HCT116 (cell line): Measurements from ENCODE around the gene LRRC42. TPM values are rescaled to one million over a fixed set of nuclear protein-coding genes. Genes with fewer than 3 reads are reported as not detected.

ENCODE experiments used
- ATAC-seq: fragments of 200-7000 bp; cut with Tn5 transposase; 2 replicates; pipeline ENCODE4 v1.9.1; 2020; ENCODE audit warnings: mild to moderate bottlenecking, moderate library complexity
- BruUV-seq: library from RNA; stranded (reverse); fragments of 400-500 nt; replicated peaks from 2 replicates; lab custom pipeline; 2021; lab: Mats Ljungman, UMichigan
- CTCF ChIA-PET: fragments of 300-600 bp; sonication (Branson Sonifier 250); formaldehyde crosslinking; loops from one replicate; lab custom pipeline; 2021; ENCODE audit warnings: antibody characterized with exemption; lab: Charles Lee
- POLR2A ChIA-PET: fragments of 300-600, 350-600 bp; sonication (Branson Sonifier 250); formaldehyde crosslinking; loops from one replicate; lab custom pipeline; 2021; ENCODE audit warnings: antibody characterized with exemption; lab: Charles Lee
- RAD21 ChIA-PET, 2 experiments: fragments of 300-600 bp; sonication (Branson Sonifier 250); formaldehyde crosslinking; loops; one replicate each; lab custom pipeline; 2023; ENCODE audit warnings: low total read pairs in 2 of 2; ENCODE audit not compliant: uncharacterized antibody in 2 of 2, unreplicated experiment in 2 of 2, low non-redundant PET in 1 of 2; lab: Charles Lee
- DNase-seq: peaks from one replicate; pipeline ENCODE4 v3.0.0-alpha.2; 2010; ENCODE audit warnings: low read depth, low spot score
- H2AFZ ChIP-seq: fragments of 200-600 bp; shearing (Covaris generic), sonication (generic); 2 replicates; pipeline ENCODE4 v1.6.1; 2017; ENCODE audit warnings: low read depth, mixed run types, mixed read lengths, antibody characterized with exemption, low read length; ENCODE audit not compliant: poor library complexity, severe bottlenecking
- H3K27ac ChIP-seq: 2 replicates; pipeline ENCODE4 v1.5.1; 2012; ENCODE audit warnings: low read depth, low read length
- H3K27me3 ChIP-seq: fragments of 200-600 bp; sonication (generic); 2 replicates; pipeline ENCODE4 v1.6.1; 2016; ENCODE audit warnings: mixed run types, low read length, mixed read lengths; ENCODE audit not compliant: insufficient read depth
- H3K36me3 ChIP-seq, 2 experiments: fragments of 200-500 bp in 1 of 2; fragments of 200-600 bp in 1 of 2; sonication (Bioruptor generic) in 1 of 2; sonication (generic) in 1 of 2; 2 replicates each; pipeline versions ENCODE4 v1.5.1 to v1.6.1; 2014 to 2016; ENCODE audit warnings: low read length in 2 of 2, inconsistent platforms in 1 of 2, mixed read lengths in 1 of 2, mixed run types in 1 of 2; ENCODE audit not compliant: insufficient read depth in 2 of 2, control insufficient read depth in 1 of 2
- H3K4me1 ChIP-seq, 2 experiments: fragments of 200-600 bp in 1 of 2; sonication (generic) in 1 of 2; 2 replicates each; pipeline versions ENCODE4 v1.5.1 to v1.6.1; 2012 to 2017; ENCODE audit warnings: low read length in 2 of 2, inconsistent platforms in 1 of 2, mild to moderate bottlenecking in 1 of 2, mixed read lengths in 1 of 2, mixed run types in 1 of 2, moderate library complexity in 1 of 2; ENCODE audit not compliant: insufficient read depth in 2 of 2, control insufficient read depth in 1 of 2
- H3K4me2 ChIP-seq: fragments of 200-600 bp; sonication (generic); 2 replicates; pipeline ENCODE4 v1.6.1; 2017; ENCODE audit warnings: mixed run types, low read length, mixed read lengths
- H3K4me3 ChIP-seq, 2 experiments: fragments of 200-600 bp in 1 of 2; sonication (generic) in 1 of 2; replicated peaks in 1 of 2; 2 replicates each; pipeline ENCODE4 v1.5.1; 2011 to 2016; ENCODE audit warnings: low read length in 2 of 2, control low read depth in 1 of 2, low read depth in 1 of 2, mild to moderate bottlenecking in 1 of 2, mixed read lengths in 1 of 2, mixed run types in 1 of 2
- H3K79me2 ChIP-seq: fragments of 200-600 bp; sonication (generic); 2 replicates; pipeline ENCODE4 v1.6.1; 2017; ENCODE audit warnings: mild to moderate bottlenecking, mixed run types, low read length, moderate library complexity, mixed read lengths; ENCODE audit not compliant: insufficient read depth
- H3K9ac ChIP-seq: fragments of 200-600 bp; sonication (generic); 2 replicates; pipeline ENCODE4 v1.6.1; 2016; ENCODE audit warnings: low read length, mixed read lengths
- H3K9me2 ChIP-seq: fragments of 200-600 bp; sonication (generic), shearing (Covaris generic); 2 replicates; pipeline ENCODE4 v1.6.1; 2017; ENCODE audit warnings: mixed run types, mild to moderate bottlenecking, moderate library complexity; ENCODE audit not compliant: insufficient read depth
- H3K9me3 ChIP-seq, 2 experiments: fragments of 200-500 bp in 1 of 2; fragments of 200-600 bp in 1 of 2; sonication (Bioruptor generic) in 1 of 2; sonication (generic) in 1 of 2; 2 replicates each; pipeline ENCODE4 v1.6.1; 2014 to 2017; ENCODE audit warnings: low read length in 2 of 2, mixed read lengths in 2 of 2, inconsistent platforms in 1 of 2, low read depth in 1 of 2, mild to moderate bottlenecking in 1 of 2, mixed run types in 1 of 2, moderate library complexity in 1 of 2; ENCODE audit not compliant: control insufficient read depth in 1 of 2, insufficient read depth in 1 of 2
- H4K20me1 ChIP-seq: fragments of 200-600 bp; sonication (generic), shearing (Covaris generic); 2 replicates; pipeline ENCODE4 v1.6.1; 2017; ENCODE audit warnings: mixed run types, mild to moderate bottlenecking, moderate library complexity; ENCODE audit not compliant: insufficient read depth
- CBX3 ChIP-seq: IDR thresholded peaks from 2 replicates; pipeline ENCODE4 v1.6.1; 2012; ENCODE audit warnings: low read depth
- EZH2 ChIP-seq: fragments of 200-600 bp; sonication (generic); IDR thresholded peaks from 2 replicates; pipeline ENCODE4 v1.6.1; 2017; ENCODE audit warnings: antibody characterized with exemption, mixed run types
- EZH2phosphoT487 ChIP-seq: fragments of 200-600 bp; IDR thresholded peaks from 2 replicates; pipeline ENCODE4 v1.6.1; 2018; ENCODE audit warnings: antibody characterized with exemption, borderline replicate concordance
- JUND ChIP-seq: IDR thresholded peaks from 2 replicates; pipeline ENCODE4 v1.6.1; 2012
- MAX ChIP-seq: IDR thresholded peaks from 2 replicates; pipeline ENCODE4 v1.6.1; 2012
- POLR2A ChIP-seq: IDR thresholded peaks from 2 replicates; pipeline ENCODE4 v1.7.0; 2011; ENCODE audit warnings: borderline replicate concordance; ENCODE audit not compliant: insufficient read depth, insufficient read length; ENCODE audit errors: extremely low read depth
- SIN3A ChIP-seq: IDR thresholded peaks from 2 replicates; pipeline ENCODE4 v1.6.1; 2012; ENCODE audit warnings: low read depth
- SRF ChIP-seq: IDR thresholded peaks from 2 replicates; pipeline ENCODE4 v1.6.1; 2012; ENCODE audit warnings: low read depth
- YY1 ChIP-seq: IDR thresholded peaks from 2 replicates; pipeline ENCODE4 v1.6.1; 2011; ENCODE audit warnings: low read length, low read depth, moderate library complexity, mild to moderate bottlenecking; ENCODE audit not compliant: insufficient replicate concordance; ENCODE audit errors: extremely low read depth
- ZFX ChIP-seq: fragments of 450-650 bp; IDR thresholded peaks from 2 replicates; pipeline ENCODE4 v1.6.1; 2017
- ZNF274 ChIP-seq: fragments of 200-500 bp; sonication (Bioruptor generic); IDR thresholded peaks from 2 replicates; pipeline ENCODE4 v1.6.1; 2014; ENCODE audit warnings: mild to moderate bottlenecking, low read depth, low read length, inconsistent platforms
- intact Hi-C: fragments of 100-400 bp; cut with micrococcal nuclease; formaldehyde crosslinking; loops from 2 replicates; pipeline ENCODE4 v1.10.0; 2022
- total RNA-seq: library from RNA; stranded (reverse); gene quantifications from one replicate; pipeline ENCODE4 v1.2.1, GENCODE V29; 2021; ENCODE audit not compliant: unreplicated experiment

The LRRC42 gene
- total RNA-seq, 1 experiment from 2014 or later: 62.5 TPM

DNA sequence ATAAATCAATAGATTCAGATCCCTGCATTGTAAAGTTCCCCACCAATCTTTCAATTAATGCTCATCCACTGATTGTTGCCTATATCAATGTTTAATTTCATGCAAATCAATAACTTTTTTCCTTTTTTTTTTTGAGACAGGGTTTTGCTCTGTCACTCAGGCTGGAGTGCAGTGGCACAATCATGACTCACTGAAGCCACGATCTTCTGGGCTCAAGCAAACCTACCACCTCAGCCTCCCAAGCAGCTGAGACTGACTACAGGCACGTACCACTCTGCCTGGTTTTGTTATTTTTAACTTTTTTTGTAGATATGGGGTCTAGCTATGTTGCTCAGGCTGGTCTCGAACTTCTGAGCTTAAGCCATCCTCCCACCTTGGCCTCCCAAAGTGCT, 26.5 kb upstream of the LRRC42 start:
- CTCF ChIA-PET: no interaction called here
- intact Hi-C loops: no loop called here
- H3K9me2 ChIP-seq: no peaks in the 10 kb centered on the region
- peaks cover 0 to 5% of the 10 kb centered on the region in 2 experiments; a peak in 1 of 4 replicates for H3K4me1 ChIP-seq
- H3K4me2 ChIP-seq: no peak overlapping the region; the same call in 1 of the 2 replicates
- H3K27me3 ChIP-seq: no peaks in the 10 kb centered on the region
- ATAC-seq (no peak; the same call in 1 of the 2 replicates), DNase-seq (no peak)
- H2AFZ ChIP-seq: no peak overlapping the region
- H3K4me3 ChIP-seq: no peak overlapping the region
- RAD21 ChIA-PET: no interaction called here
- H3K36me3 ChIP-seq: peaks cover 6 to 16% of the 10 kb centered on the region in 2 experiments
- no peaks in the 10 kb centered on the region for H4K20me1 ChIP-seq
- no peaks in the 10 kb centered on the region for H3K9me3 ChIP-seq
- TF ChIP-seq EZH2phosphoT487: no peak
- TF ChIP-seq ZNF274: no peak
- no peak for TF ChIP-seq ZFX
- TF ChIP-seq SIN3A: no peak
- no peak overlapping the region for H3K27ac ChIP-seq
- no peaks in the 10 kb centered on the region for H3K79me2 ChIP-seq
- BruUV-seq: no TSS peak
- POLR2A ChIA-PET: no interaction called here
- no peak overlapping the region for H3K9ac ChIP-seq

DNA sequence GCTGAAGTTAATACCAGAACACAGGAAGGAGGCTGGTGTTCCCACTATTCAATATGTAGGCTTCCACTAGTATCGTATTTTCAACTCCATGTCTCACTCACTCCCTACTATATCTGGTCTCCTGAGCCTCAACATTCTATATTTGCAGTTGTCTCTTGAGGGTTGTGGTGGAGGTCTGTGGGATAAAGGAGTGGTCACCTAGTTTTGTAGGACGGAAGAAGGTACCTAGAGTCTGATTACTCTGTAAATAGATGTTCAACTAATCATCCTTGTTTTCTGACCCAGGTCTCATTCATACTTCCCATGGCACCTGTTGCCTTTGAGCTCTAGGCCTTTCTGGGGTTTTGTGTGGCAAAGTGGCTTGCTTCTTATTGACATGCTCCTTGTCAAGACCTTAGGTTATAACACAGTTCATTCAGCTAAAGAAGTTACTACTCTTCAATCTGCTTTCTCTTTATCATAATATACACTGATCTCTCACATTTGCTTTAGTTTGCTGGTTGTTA, 18.7 kb upstream of the LRRC42 start:
- POLR2A ChIA-PET: interaction anchor here (0.5 to 1.4 kb wide), 2 partner anchors 10 to 300 kb away, joined by 3 to 5 read pairs; no protein-coding TSS in a partner anchor
- BruUV-seq: no TSS peak
- DNase-seq: no peak
- no peaks in the 10 kb centered on the region for H4K20me1 ChIP-seq
- no peaks in the 10 kb centered on the region for H3K4me1 ChIP-seq
- H3K9me3 ChIP-seq: peaks cover 0 to under 1% of the 10 kb centered on the region in 2 experiments; a peak in 2 of 4 replicates
- H3K27me3 ChIP-seq: no peaks in the 10 kb centered on the region
- no peak overlapping the region for H3K27ac ChIP-seq
- TF ChIP-seq YY1 (no peak), EZH2 (no peak), MAX (no peak), SRF (no peak), CBX3 (no peak), JUND (no peak), POLR2A (no peak), SIN3A (no peak)
- TF ChIP-seq, all 23 proteins: peak for 0
- ChIA-PET RAD21 (no interaction called here), CTCF (interaction anchor here (1.4 kb wide), 1 partner anchor 18 kb away, joined by 5 read pairs; the partner anchor contains the start of gene IFT25)
- peaks cover 10 to 21% of the 10 kb centered on the region in 2 experiments for H3K36me3 ChIP-seq
- no peaks in the 10 kb centered on the region for H3K9me2 ChIP-seq
- 0 out of 2 replicates have a peak, but pooled peaks cover 3% of the 10 kb centered on the region for H3K79me2 ChIP-seq
- H3K4me2 ChIP-seq: no peak overlapping the region
- H2AFZ ChIP-seq: no peak overlapping the region
- no peak for ATAC-seq
- H3K9ac ChIP-seq: no peak overlapping the region
- intact Hi-C loops: no loop called here
- H3K4me3 ChIP-seq: no peak overlapping the region
